Activated gamma-delta T cell treated with Interleukin-2 at 50 U/mL for 16 hours (primary cell): ENCODE results near the gene SHC2.
"Not testable (repeated sequence)": the region's sequence is repeated elsewhere in the genome, so short reads cannot be mapped to it uniquely, and the experiment has no call there.

ENCODE experiments used
- DNase-seq: peaks from one replicate; pipeline ENCODE4 v3.0.0-alpha.2; 2020

The SHC2 gene

GRCh38 chr19:468587-469256, 7.9 kb upstream of the SHC2 start:
- DNase-seq: no peak

DNA sequence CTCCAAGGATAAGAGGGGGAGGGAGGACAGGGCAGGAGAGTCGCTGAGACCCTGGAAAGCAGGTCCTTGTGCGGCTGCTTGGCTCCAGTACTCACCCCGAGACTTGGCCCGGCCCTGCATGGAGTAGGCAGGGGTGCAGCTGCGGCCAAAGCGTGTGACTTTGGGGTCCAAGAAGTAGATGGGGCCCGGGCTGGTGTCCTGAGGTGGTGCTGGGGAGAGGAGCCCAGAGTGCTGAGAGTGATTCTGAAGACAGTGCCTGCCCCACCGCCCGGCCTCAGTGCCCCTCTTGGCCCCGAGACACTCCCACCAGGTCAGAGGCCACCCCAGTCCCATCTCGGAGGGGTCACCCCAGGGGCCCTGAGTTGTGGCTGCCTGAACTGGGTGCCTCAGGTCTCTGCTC, 6.7 kb upstream of the SHC2 start:
- DNase-seq: no peak

DNA sequence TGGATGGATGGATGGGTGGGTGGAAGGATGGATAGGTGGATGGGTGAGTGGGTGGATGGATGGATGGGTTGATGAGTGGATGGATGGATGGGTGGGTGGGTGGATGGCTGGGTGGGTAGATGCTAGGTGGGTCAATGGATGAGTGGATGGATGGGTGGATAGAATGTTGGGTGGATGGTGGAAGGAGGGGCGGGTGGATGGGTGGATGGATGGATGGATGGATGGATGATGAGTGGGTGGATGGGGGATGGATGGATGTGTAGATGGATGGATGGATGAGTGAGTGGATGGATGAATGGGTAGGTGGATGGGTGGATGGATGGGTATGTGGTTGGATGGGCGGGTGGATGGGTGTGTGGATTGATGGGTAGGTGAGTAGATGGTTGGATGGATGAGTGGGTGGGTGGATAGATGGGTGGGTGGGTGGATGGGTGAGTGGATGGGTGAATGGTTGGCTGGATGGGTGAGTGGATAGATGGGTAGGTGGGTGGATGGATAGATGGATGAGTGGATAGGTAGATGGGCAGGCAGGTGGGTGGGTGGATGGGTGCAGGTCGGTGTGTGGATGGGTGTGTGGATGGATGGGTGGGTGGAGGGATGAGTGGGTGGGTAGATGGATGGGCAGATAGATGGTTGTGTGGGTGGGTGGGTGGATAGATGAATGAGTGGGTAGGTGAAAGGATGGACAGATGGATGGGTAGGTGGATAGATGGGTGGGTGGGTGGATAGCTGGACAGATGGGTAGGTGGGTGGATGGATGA, 4.4 kb upstream of the SHC2 start:
- no peak for DNase-seq

DNA sequence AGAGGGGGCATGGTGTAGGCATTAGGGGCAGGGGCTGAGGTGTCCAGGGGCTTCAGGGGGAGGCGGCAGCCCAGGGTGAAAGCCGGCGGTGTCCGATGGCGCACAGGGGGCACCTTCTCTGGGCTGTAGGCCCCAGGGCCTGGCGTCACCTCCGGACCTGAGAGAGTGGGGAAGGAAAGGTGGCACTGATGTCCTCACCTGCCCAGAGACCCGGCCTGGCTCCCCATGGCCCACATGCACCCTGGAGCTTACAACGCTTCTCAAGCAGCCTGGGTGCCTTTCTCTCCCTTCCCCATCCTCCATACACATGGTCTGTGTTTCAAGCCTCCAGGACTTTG, 3.3 kb upstream of the SHC2 start:
- no peak for DNase-seq

GRCh38 chr19:463483-464207, 2.8 kb upstream of the SHC2 start:
- no peak for DNase-seq

DNA sequence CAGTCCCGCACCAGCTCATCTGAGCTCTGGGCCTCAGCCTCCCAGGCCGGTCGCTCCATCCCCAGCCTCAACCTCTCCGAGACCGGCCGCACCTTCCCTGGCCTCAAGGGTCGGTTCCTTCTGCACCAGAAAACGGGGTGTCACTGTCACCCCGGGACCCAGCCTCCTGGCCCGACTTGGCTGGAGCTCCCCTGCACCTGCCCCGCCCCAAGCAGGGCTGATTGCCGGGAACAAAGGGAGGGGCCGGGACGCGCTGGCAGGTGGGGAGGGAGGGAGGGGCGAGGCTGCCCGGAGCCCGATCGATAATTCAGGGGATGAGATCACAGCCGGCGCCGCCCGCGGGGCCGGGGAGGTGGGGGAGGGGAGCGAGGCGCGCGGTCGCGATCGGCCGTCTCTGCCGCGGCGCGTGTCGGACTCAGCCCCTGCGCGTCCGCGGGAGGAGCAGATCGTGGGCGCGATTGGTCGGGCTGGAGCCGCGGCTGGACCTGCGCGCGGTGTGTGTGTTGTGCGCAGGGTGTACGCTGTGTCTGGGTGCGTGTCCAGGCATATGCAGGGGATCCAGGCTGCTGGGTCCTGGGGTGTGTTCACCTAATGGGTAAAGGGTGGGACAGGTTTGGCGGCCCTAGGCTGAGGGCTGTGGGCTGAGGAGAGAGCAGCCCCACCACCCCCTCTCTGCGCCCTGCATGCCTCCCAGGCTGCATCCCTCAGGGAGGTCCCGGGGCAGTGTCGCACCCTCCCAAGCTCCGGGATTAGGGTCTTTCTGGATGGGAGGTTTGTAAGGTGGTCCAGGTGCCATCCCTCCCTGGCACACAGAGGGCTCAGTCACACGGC, 1.1 kb upstream of the SHC2 start:
- DNase-seq: no peak

DNA sequence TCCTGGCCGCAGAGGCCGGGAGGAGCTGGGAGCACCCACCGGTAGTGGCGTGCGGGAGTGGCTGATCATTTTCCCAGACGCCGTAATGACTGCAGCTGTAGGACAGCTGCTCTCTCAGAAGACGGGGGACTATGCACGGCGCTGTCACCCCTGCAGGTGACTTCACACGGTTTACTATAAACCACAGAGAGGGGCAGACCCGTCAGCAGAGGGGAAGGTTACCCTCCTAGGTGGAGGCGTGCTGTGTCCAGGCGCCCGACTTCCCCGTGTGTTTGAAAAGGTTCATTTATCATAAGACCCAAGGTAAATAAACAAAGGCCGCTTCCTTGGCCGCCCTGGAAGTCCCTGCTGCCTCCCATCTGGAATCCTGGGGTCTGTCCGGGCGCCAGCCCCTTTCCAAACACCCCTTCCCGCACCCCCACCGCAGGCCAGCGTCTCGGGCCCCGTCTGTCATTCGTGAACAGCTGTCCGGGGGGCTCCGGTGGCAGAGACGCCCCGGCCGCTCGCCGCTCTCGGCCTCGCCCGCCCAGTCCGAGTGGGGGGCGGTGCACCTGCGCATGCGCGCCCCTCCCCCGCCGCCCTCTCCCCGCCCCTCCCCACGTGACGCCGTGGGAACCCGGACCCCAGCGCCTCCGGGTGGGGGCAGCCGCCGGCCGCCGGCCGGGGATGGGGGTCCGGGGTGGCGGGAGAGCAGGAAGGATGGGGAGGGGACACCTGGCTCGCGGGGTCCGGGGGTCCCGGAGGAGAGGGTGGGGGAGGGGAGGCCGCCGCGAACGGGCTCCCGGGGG, 915 bp downstream of the SHC2 start:
- no peak for DNase-seq

GRCh38 chr19:458091-459042, 2.5 kb downstream of the SHC2 start:
- DNase-seq: no peak

DNA sequence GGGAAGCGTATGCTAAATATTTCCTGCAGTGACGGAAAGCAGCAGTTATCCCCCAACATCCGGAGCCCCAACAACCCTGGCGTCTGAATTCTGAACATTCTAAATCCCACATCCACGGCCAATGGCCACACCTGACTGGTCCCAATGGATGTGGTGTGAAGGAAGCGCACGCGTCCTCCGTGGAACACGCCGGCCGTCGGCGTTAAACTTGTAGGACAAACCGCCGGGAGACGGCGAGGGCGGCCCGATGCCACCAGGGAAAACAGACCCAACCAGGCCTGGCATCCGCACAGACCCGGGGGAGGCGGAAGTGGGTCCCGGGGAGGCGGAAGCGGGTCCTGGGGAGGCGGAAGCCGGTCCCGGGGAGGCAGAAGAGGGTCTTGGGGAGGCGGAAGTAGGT, 3.2 kb downstream of the SHC2 start:
- no peak for DNase-seq

GRCh38 chr19:456547-457110, 4.2 kb downstream of the SHC2 start:
- DNase-seq: no peak

GRCh38 chr19:455851-456546, 4.8 kb downstream of the SHC2 start:
- DNase-seq: no peak

GRCh38 chr19:455031-455705, 5.7 kb downstream of the SHC2 start:
- no peak for DNase-seq

DNA sequence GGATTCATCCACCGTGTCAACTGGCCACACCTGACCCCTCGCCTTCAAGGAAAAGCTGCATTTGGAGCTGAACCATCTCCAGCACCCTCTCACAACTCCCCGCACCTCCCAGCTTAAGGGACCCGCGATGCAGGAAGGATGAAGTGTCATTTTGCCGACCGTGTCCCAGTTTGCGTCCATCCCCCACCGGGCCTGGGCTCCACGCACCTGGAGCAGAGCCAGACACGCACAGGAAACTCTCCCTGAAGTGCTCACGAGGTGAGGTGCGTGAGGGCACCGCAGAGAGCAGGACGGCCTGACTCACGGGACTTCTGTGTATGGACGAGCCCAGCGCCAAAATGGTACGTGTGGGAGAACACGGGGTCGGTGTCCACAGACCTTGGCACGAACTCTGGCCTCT, 7.2 kb downstream of the SHC2 start:
- DNase-seq: no peak

- DNase-seq: no peak
Measured at GRCh38 chr19:452829-453228, 8.0 kb downstream of the SHC2 start.

DNA sequence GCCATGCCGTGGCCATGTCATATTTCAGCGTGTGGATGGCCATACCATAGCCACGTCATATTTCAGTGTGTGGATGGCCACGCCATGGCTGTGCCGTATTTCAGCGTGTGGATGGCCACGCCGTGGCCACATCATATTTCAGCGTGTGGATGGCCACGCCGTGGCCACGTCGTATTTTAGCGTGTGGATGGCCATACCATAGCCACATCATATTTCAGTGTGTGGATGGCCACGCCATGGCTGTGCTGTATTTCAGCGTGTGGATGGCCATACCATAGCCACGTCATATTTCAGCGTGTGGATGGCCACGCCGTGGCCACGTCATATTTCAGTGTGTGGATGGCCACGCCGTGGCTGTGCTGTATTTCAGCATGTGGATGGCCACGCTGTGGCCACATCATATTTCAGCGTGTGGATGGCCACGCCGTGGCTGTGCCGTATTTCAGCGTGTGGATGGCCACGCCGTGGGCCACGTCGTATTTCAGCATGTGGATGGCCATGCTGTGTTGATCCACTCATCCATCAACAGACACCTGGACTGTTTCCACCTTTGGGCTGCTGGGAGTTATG, 9.8 kb downstream of the SHC2 start:
- DNase-seq: not testable (repeated sequence)

DNA sequence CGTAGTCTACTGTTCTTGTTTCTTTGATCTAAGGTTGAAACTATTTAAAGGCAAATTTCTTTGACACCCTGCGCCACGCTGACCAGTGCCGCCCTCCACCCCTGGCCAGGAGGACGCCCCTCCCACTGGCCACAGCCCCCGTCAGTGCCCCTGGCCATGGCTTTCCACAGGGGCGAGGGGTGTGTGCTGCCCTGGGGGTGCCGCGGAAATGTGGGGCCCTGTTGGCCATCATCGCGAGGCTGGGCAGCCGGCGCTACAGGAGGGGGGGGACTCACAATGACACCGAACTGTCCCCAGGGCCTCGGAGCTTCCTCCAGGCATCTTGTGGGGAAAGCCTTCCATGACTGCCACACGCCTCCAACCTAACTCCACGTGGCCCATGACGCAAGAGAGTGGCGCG, 10.9 kb downstream of the SHC2 start:
- no peak for DNase-seq

DNA sequence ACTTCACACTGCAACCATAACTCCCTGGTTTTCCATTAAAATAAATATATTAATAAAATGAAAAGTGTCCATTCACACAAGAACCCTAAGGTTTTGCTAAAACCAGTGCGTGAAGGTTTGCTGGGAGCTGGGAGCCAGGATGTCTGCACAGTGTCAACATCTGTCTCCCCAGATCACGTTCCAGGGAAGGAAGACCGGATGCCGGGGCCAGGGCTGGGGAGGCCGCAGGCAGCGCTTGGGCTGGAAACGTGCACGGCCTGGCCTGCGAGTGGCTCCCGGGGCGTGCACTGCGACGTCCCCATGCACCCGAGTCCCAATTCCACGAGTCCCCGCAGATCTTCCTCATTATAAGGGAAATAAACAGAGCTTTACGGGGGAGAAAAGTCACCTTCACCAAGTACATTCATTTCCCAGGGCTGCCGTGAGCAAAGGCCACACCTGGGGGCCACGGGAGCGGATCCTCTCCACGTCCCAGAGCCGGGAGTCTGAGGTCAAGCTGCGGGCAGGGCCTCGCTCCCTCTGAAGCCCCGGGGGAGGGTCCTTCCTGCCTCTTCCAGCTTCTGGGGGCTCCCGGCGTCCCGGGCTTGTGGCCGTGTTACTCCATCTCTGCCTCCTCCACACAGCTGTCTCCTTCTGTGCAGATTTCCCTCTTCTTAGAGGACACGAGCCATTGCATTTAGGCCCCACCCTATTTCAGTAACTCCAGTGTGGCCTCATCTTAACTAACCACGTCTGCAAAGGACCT, 12.8 kb downstream of the SHC2 start:
- DNase-seq: no peak

DNA sequence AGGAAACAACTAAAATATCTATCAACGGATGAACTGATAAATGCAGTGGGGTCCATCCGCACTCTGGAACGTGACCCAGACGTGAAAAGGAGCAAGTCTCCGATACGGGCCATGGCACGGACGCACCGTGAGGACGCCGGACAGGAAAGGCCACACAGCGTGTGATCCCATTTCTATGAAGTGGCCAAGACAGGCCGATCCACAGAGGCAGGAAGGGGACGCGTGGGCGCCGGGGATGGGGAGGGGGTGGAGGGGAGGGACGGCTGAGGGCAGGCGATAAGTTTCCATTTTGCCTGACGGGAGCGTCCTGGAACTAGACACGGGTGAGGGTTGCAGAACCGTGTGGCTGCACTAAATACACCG, 13.8 kb downstream of the SHC2 start:
- DNase-seq: no peak
